Spleen (tissue), 11 donors: ENCODE results near the gene NKX2-4. TPM values are rescaled to one million over a fixed set of nuclear protein-coding genes. Genes with fewer than 3 reads are reported as not detected.

Experiments
- DNase-seq: peaks from one replicate; pipeline ENCODE4 v3.0.0-alpha.2; 2020
- H3K27ac ChIP-seq, 8 donors: fragments of 200-600 bp; sonication (generic) in 7 of 8; 1 replicate in 4 of 8; 2 replicates in 4 of 8; pipeline versions ENCODE4 v1.5.0 to v1.8.0; 2016 to 2021; ENCODE audit warnings: inconsistent platforms in 4 of 8, mild to moderate bottlenecking in 4 of 8, moderate library complexity in 1 of 8
- H3K27me3 ChIP-seq, 7 donors: fragments of 200-600 bp; sonication (generic) in 6 of 7; replicated peaks in 1 of 7; 1 replicate in 4 of 7; 2 replicates in 3 of 7; pipeline versions ENCODE4 v1.5.0 to v1.8.0; 2016 to 2021; ENCODE audit warnings: inconsistent platforms in 3 of 7, mild to moderate bottlenecking in 1 of 7
- H3K36me3 ChIP-seq, 6 donors: fragments of 200-600 bp; sonication (generic) in 5 of 6; 1 replicate in 4 of 6; 2 replicates in 2 of 6; pipeline versions ENCODE4 v1.5.0 to v1.8.0; 2016 to 2021; ENCODE audit warnings: inconsistent platforms in 2 of 6
- H3K4me1 ChIP-seq, 6 donors: fragments of 200-600 bp; sonication (generic) in 5 of 6; 1 replicate in 3 of 6; 2 replicates in 3 of 6; pipeline versions ENCODE4 v1.5.0 to v1.8.0; 2016 to 2021; ENCODE audit warnings: inconsistent platforms in 3 of 6
- H3K4me3 ChIP-seq, 8 donors: fragments of 200-600 bp; sonication (generic) in 7 of 8; 1 replicate in 4 of 8; 2 replicates in 4 of 8; pipeline versions ENCODE4 v1.5.0 to v1.8.0; 2016 to 2021; ENCODE audit warnings: inconsistent platforms in 4 of 8, mild to moderate bottlenecking in 4 of 8, moderate library complexity in 2 of 8
- H3K9me3 ChIP-seq, 8 donors: fragments of 200-600 bp; sonication (generic) in 7 of 8; 1 replicate in 4 of 8; 2 replicates in 4 of 8; pipeline versions ENCODE4 v1.5.0 to v1.8.0; 2016 to 2021; ENCODE audit warnings: inconsistent platforms in 4 of 8
- POLR2A ChIP-seq, 3 donors: fragments of 450-650 bp; IDR thresholded peaks; one replicate each; pipeline ENCODE4 v1.5.1; 2017; ENCODE audit warnings: antibody characterized with exemption in 3 of 3, mild to moderate bottlenecking in 1 of 3
- POLR2AphosphoS5 ChIP-seq, 3 donors: sonication (generic); formaldehyde crosslinking; IDR thresholded peaks; one replicate each; pipeline ENCODE4 v1.5.1; 2017; ENCODE audit warnings: antibody characterized with exemption in 3 of 3
- WGBS, 5 donors: extraction: QIAGEN DNeasy Blood & Tissue Kit in 3 of 5; methylation state at CpG; one replicate each; pipeline versions ENCODE4 v1.1.5 to v1.1.7; 2013 to 2018; 5-methylcytosine and 5-hydroxymethylcytosine counted together
- intact Hi-C: fragments of 100-400 bp; cut with DNase I; formaldehyde crosslinking; loops from one replicate; pipeline ENCODE4 v1.15.0; 2023; ENCODE audit warnings: low total_unique reads
- polyA plus RNA-seq, 3 donors: library from polyadenylated mRNA; stranded (reverse); fragments of 200-250 nt; gene quantifications; one replicate each; pipeline ENCODE4 v1.2.1, GENCODE V29; 2013
- total RNA-seq, 7 donors: library from RNA; depleted of rRNA in 3 of 7; stranded (reverse); fragments of >200 nt in 3 of 7; fragmentation: NEBNext Ultra II Directional in 4 of 7; extraction: Animal tissue kit (Norgen Biotek cat#: 25700) in 4 of 7; gene quantifications; one replicate each; pipeline versions ENCODE4 v1.1.0 to v1.2.1, GENCODE V29; 2016 to 2021
- TF ChIP-seq, protein P1 (sequence below), 11 experiments: fragments of 200-600 bp in 7 of 11; fragments of 450-650 bp in 4 of 11; sonication (generic) in 4 of 11; IDR thresholded peaks in 8 of 11; conservative IDR thresholded peaks in 3 of 11; 1 replicate in 7 of 11; 2 replicates in 4 of 11; pipeline versions ENCODE4 v1.4.0 to v1.8.0; 2016 to 2021; ENCODE audit warnings: antibody characterized with exemption in 11 of 11, inconsistent platforms in 4 of 11, mild to moderate bottlenecking in 1 of 11
- donor health status: healthy with polysubstance abuse.
- donor health status: DM: no; HTN: no; CAD: no; lungs with moderate emphysema.
- donor health status: DM: no; HTN: no; CAD: no.
- donor health status: Bipolar disorder and iron deficiency.
- donor health status: healthy.
- donor health status: DM: no; HTN: no; CAD: no.
- donor health status: DM: yes; HTN: yes; CAD: no.

NKX2-4 gene
- total and polyA plus RNA-seq, 10 donors: not detected

DNA sequence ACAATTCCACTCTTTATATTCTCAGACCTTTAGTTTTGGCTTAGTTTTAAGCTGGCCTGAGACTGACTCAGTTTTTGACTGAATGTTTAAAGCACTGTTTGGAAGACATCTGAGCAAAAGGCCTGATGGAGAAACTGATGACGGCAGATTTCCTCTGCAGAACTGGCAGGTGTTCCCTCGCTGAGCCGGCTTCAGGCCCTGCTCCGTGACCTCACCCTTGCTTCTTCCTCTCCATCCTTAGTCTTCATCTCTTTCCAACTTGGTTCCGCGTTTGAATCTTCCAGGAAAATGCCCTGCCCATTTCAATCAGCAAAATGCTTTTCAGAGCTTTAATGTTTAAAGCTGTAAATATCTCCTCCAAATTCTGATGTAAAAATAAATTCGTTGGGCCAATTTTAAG is 6.6 kb downstream of the NKX2-4 start:
- intact Hi-C loops: no loop called here

DNA sequence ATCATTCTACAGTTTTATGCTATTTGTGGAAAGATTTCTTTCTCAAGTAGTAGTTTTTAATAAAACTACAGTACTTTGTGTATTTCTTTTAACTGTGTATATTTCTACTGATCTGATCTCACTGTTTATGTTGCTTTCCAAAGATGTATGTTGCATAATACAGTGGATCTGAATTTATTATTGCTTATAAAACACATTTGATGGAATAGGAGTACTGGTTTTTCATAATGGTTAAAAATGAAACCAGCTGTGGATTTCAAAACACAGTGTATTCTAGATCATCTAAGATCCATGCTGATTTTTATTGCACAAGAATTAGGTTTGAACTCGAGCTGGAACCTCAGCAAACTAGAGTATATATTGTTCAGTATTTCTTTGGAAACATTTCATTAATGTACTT is 8.0 kb downstream of the NKX2-4 start:
- Histone ChIP-seq H3K9me3 (no peaks in the 10 kb centered on the region), H3K4me3 (no peak overlapping the region), H3K4me1 (peaks cover 0 to 20% (median 6%) of the 10 kb centered on the region in 6 donors), H3K27me3 (peaks cover 0 to 39% (median 34%) of the 10 kb centered on the region in 7 donors), H3K27ac (no peak overlapping the region), H3K36me3 (peaks cover 4 to 67% (median 45%) of the 10 kb centered on the region in 6 donors)
- WGBS, 5 donors: 0 to 73% (median 0%) methylated on average over 1 of the region's 1 CpG
- DNase-seq: no peak
- TF ChIP-seq POLR2AphosphoS5 (IDR thresholded peaks at IDR 0.05): no peak
- TF ChIP-seq POLR2A (IDR thresholded peaks at IDR 0.05): no peak
- TF ChIP-seq, protein P1, sequence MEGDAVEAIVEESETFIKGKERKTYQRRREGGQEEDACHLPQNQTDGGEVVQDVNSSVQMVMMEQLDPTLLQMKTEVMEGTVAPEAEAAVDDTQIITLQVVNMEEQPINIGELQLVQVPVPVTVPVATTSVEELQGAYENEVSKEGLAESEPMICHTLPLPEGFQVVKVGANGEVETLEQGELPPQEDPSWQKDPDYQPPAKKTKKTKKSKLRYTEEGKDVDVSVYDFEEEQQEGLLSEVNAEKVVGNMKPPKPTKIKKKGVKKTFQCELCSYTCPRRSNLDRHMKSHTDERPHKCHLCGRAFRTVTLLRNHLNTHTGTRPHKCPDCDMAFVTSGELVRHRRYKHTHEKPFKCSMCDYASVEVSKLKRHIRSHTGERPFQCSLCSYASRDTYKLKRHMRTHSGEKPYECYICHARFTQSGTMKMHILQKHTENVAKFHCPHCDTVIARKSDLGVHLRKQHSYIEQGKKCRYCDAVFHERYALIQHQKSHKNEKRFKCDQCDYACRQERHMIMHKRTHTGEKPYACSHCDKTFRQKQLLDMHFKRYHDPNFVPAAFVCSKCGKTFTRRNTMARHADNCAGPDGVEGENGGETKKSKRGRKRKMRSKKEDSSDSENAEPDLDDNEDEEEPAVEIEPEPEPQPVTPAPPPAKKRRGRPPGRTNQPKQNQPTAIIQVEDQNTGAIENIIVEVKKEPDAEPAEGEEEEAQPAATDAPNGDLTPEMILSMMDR (IDR thresholded peaks at IDR 0.05 in 8 of 11, conservative IDR thresholded peaks at IDR 0.05 in 3 of 11): no peak
- intact Hi-C loops: no loop called here

More for the DNA sequence above, 6.6 kb downstream of the NKX2-4 start:
- Histone ChIP-seq H3K27ac (no peak overlapping the region), H3K9me3 (no peaks in the 10 kb centered on the region), H3K36me3 (peaks cover 4 to 53% (median 37%) of the 10 kb centered on the region in 6 donors), H3K4me1 (peaks cover 0 to 27% (median 10%) of the 10 kb centered on the region in 6 donors), H3K4me3 (no peak overlapping the region), H3K27me3 (peaks cover 0 to 53% (median 48%) of the 10 kb centered on the region in 7 donors)
- DNase-seq: no peak
- WGBS, 5 donors: 91 to 96% (median 94%) methylated on average over 7 of the region's 7 CpGs
- TF ChIP-seq POLR2AphosphoS5 (IDR thresholded peaks at IDR 0.05) (no peak), POLR2A (IDR thresholded peaks at IDR 0.05) (no peak)
- TF ChIP-seq, protein P1 (IDR thresholded peaks at IDR 0.05 in 8 of 11, conservative IDR thresholded peaks at IDR 0.05 in 3 of 11): no peak

DNA sequence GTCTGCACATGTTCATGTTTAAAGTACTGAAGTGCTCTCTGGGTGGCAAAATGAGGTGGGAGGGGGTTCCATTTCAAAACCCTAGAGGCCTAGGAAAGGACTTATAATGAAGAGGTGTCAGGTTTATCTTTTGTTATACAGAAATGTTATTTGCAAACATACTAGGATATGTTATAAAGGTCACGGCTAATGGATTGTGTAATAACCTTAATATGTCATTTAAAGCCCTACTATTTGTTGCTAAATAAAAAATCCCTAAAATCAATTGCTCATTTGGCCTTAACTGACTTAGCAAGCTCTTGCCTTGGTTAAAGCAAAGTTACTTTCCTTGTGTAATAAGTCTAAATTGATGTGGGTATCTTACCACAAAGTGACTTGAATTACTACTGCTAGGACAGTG is 8.8 kb downstream of the NKX2-4 start:
- 89 to 98% (median 90%) methylated on average over 1 of the region's 1 CpG for WGBS, 5 donors
- intact Hi-C loops: no loop called here
- DNase-seq: no peak
- peaks cover 0 to 31% (median 26%) of the 10 kb centered on the region in 7 donors for H3K27me3 ChIP-seq
- TF ChIP-seq, protein P1 (IDR thresholded peaks at IDR 0.05 in 8 of 11, conservative IDR thresholded peaks at IDR 0.05 in 3 of 11): no peak
- peaks cover 4 to 75% (median 53%) of the 10 kb centered on the region in 6 donors for H3K36me3 ChIP-seq
- no peak overlapping the region for H3K27ac ChIP-seq
- H3K9me3 ChIP-seq: no peaks in the 10 kb centered on the region
- peaks cover 0 to 20% (median 6%) of the 10 kb centered on the region in 6 donors for H3K4me1 ChIP-seq
- H3K4me3 ChIP-seq: no peak overlapping the region

- no peak for DNase-seq
- no peak overlapping the region for H3K27ac ChIP-seq
- H3K9me3 ChIP-seq: no peaks in the 10 kb centered on the region
- H3K36me3 ChIP-seq: peaks cover 4 to 86% (median 63%) of the 10 kb centered on the region in 6 donors
- peaks cover 0 to 14% (median 6%) of the 10 kb centered on the region in 6 donors for H3K4me1 ChIP-seq
- H3K4me3 ChIP-seq: no peak overlapping the region
- no peak for TF ChIP-seq POLR2A (IDR thresholded peaks at IDR 0.05)
- TF ChIP-seq POLR2AphosphoS5 (IDR thresholded peaks at IDR 0.05): no peak
- TF ChIP-seq, protein P1 (IDR thresholded peaks at IDR 0.05 in 8 of 11, conservative IDR thresholded peaks at IDR 0.05 in 3 of 11): no peak
- H3K27me3 ChIP-seq: peaks cover 0 to 21% (median 15%) of the 10 kb centered on the region in 7 donors
- intact Hi-C loops: no loop called here
Measured at GRCh38 chr20:21387528-21387927, 9.8 kb downstream of the NKX2-4 start.
